Mesendoderm (in vitro differentiated cells): ENCODE results near the gene TRIP13.
"Not testable (repeated sequence)": the region's sequence is repeated elsewhere in the genome, so short reads cannot be mapped to it uniquely, and the experiment has no call there.

Experiments used
- DNase-seq: peaks from one replicate; pipeline ENCODE4 v3.0.0; 2013
- H2AK5ac ChIP-seq: 2 replicates; pipeline ENCODE4 v1.6.1; 2013; ENCODE audit warnings: low read length, inconsistent platforms
- H2BK120ac ChIP-seq: 2 replicates; pipeline ENCODE4 v1.6.1; 2013; ENCODE audit warnings: low read depth, mild to moderate bottlenecking, low read length, moderate library complexity, mixed read lengths
- H2BK15ac ChIP-seq: replicated peaks from 2 replicates; pipeline ENCODE4 v1.6.1; 2013; ENCODE audit warnings: low read depth, mild to moderate bottlenecking, moderate library complexity
- H2BK5ac ChIP-seq: 2 replicates; pipeline ENCODE4 v1.6.1; 2013; ENCODE audit warnings: low read length, inconsistent platforms
- H3K18ac ChIP-seq: 2 replicates; pipeline ENCODE4 v1.6.1; 2013; ENCODE audit warnings: mild to moderate bottlenecking, low read length, mixed read lengths
- H3K23ac ChIP-seq: one replicate; pipeline ENCODE4 v1.6.1; 2013; ENCODE audit warnings: low read length
- H3K27ac ChIP-seq: 2 replicates; pipeline ENCODE4 v1.5.1; 2013; ENCODE audit warnings: low read depth, mild to moderate bottlenecking, inconsistent platforms, low read length, moderate library complexity
- H3K27me3 ChIP-seq: 2 replicates; pipeline ENCODE4 v1.6.1; 2013; ENCODE audit warnings: low read length, control low read depth, mild to moderate bottlenecking, inconsistent platforms; ENCODE audit not compliant: insufficient read depth, poor library complexity
- H3K36me3 ChIP-seq: 2 replicates; pipeline ENCODE4 v1.6.1; 2013; ENCODE audit warnings: low read length, inconsistent platforms; ENCODE audit not compliant: control insufficient read depth, insufficient read depth
- H3K4ac ChIP-seq: one replicate; pipeline ENCODE4 v1.6.1; 2013; ENCODE audit warnings: low read depth, mild to moderate bottlenecking, low read length, moderate library complexity
- H3K4me1 ChIP-seq: 2 replicates; pipeline ENCODE4 v1.6.1; 2013; ENCODE audit warnings: low read depth, low read length, inconsistent platforms; ENCODE audit not compliant: control insufficient read depth
- H3K4me2 ChIP-seq: 2 replicates; pipeline ENCODE4 v1.6.1; 2013; ENCODE audit warnings: low read length
- H3K4me3 ChIP-seq: 2 replicates; pipeline ENCODE4 v1.5.1; 2013; ENCODE audit warnings: mild to moderate bottlenecking, low read length
- H3K56ac ChIP-seq: one replicate; pipeline ENCODE4 v1.6.1; 2013; ENCODE audit warnings: low read length
- H3K79me1 ChIP-seq: 2 replicates; pipeline ENCODE4 v1.6.1; 2013; ENCODE audit warnings: low read length, inconsistent platforms
- H3K79me2 ChIP-seq: 2 replicates; pipeline ENCODE4 v1.6.1; 2013; ENCODE audit warnings: mild to moderate bottlenecking, low read length; ENCODE audit not compliant: control insufficient read depth, insufficient read depth
- H3K9ac ChIP-seq: 2 replicates; pipeline ENCODE4 v1.6.1; 2013; ENCODE audit warnings: low read length, inconsistent platforms
- H4K5ac ChIP-seq: one replicate; pipeline ENCODE4 v1.6.1; 2013; ENCODE audit warnings: low read length
- H4K8ac ChIP-seq: one replicate; pipeline ENCODE4 v1.6.1; 2013; ENCODE audit warnings: low read depth, mild to moderate bottlenecking, control low read depth, low read length, moderate library complexity
- WGBS: extraction: QIAGEN DNeasy Blood & Tissue Kit; methylation state at CpG from one replicate; pipeline ENCODE4 v1.1.7; 2013; ENCODE audit warnings: low lambda C conversion rate, missing lambda C conversion rate; ENCODE audit not compliant: insufficient coverage; ENCODE audit errors: extremely low coverage; 5-methylcytosine and 5-hydroxymethylcytosine counted together

Gene TRIP13

DNA sequence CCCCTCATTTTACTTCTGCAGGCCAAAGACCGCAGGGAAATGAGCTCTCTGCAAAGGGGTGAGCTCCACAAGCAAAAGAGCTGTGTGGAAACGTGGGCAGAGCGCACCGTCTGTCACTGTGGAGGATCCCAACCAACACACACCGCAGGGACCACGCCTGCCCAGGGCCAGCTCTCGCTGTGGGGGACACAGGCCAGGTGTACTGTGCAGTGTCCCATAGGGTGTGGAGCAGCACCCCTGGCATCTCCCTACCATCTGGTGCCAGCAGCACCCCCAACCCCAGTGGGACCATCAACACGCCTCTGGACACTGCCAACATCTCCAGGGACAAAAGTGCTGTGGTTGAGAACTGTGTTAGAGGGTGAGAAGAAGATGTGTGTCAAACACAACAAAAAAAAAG is 14.0 kb upstream of the TRIP13 start:
- H3K56ac ChIP-seq, H3K4me2 ChIP-seq, H4K5ac ChIP-seq, H2BK120ac ChIP-seq, H2BK15ac ChIP-seq, H3K4me1 ChIP-seq, H3K18ac ChIP-seq, H3K27me3 ChIP-seq, H2BK5ac ChIP-seq, H3K9ac ChIP-seq, H3K27ac ChIP-seq, H4K8ac ChIP-seq, H3K23ac ChIP-seq, H3K4me3 ChIP-seq, H2AK5ac ChIP-seq, DNase-seq, H3K4ac ChIP-seq: not testable (repeated sequence)
- peaks cover 32% of the 10 kb centered on the region for H3K36me3 ChIP-seq
- peaks cover 22% of the 10 kb centered on the region for H3K79me2 ChIP-seq
- no CpG with 5 or more reads among the region's 8 CpGs for WGBS
- H3K79me1 ChIP-seq, result peaks cover 32% of the 10 kb centered on the region

- H3K4me3 ChIP-seq, result no peak overlapping the region
- peaks cover 34% of the 10 kb centered on the region for H3K79me1 ChIP-seq
- no peak overlapping the region for H3K23ac ChIP-seq
- H3K27me3 ChIP-seq, result no peaks in the 10 kb centered on the region
- WGBS, result no CpG with 5 or more reads among the region's 35 CpGs
- H2BK120ac ChIP-seq, result no peak overlapping the region
- H2BK15ac ChIP-seq, result no peak overlapping the region
- H3K18ac ChIP-seq, result no peak overlapping the region
- no peak overlapping the region for H2BK5ac ChIP-seq
- H4K5ac ChIP-seq, result no peak overlapping the region
- H3K79me2 ChIP-seq, result peaks cover 41% of the 10 kb centered on the region
- no peak overlapping the region for H4K8ac ChIP-seq
- H3K27ac ChIP-seq, result no peak overlapping the region
- H3K4me1 ChIP-seq, result no peaks in the 10 kb centered on the region
- no peak overlapping the region for H3K4ac ChIP-seq
- no peak overlapping the region for H3K9ac ChIP-seq
- no peak overlapping the region for H3K56ac ChIP-seq
- no peak overlapping the region for H2AK5ac ChIP-seq
- H3K4me2 ChIP-seq, result no peak overlapping the region
- no peak for DNase-seq
- peaks cover 39% of the 10 kb centered on the region for H3K36me3 ChIP-seq
Measured at GRCh38 chr5:880816-881550, 11.7 kb upstream of the TRIP13 start.

DNA sequence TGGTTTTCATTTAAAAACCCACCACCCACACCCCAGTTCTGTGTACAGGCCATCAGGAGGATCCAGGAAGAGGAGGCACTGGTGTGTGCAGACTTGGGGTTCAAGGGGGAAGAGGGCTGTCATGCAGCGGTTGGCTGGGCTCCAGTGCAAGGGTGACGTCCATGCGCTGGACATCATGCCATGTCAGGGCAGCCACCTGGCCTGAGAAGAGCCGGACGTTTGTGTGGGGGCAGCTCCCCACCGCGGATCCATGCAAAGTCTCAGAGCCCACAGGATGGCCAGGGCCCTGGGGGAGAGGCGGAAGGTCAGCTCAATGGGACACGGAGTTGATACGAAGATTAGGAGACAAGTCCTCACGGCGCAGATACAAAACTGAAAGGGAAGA is 11.1 kb upstream of the TRIP13 start:
- H3K79me2 ChIP-seq, result peaks cover 44% of the 10 kb centered on the region
- no peak overlapping the region for H2BK5ac ChIP-seq
- no peak overlapping the region for H4K5ac ChIP-seq
- no peak overlapping the region for H3K18ac ChIP-seq
- H3K36me3 ChIP-seq, result peaks cover 41% of the 10 kb centered on the region
- no peak overlapping the region for H3K56ac ChIP-seq
- peaks cover 34% of the 10 kb centered on the region for H3K79me1 ChIP-seq
- H3K27me3 ChIP-seq, result no peaks in the 10 kb centered on the region
- H2AK5ac ChIP-seq, result no peak overlapping the region
- no peak overlapping the region for H3K27ac ChIP-seq
- H3K4ac ChIP-seq, result no peak overlapping the region
- no CpG with 5 or more reads among the region's 12 CpGs for WGBS
- no peak overlapping the region for H2BK15ac ChIP-seq
- no peaks in the 10 kb centered on the region for H3K4me1 ChIP-seq
- H3K23ac ChIP-seq, result no peak overlapping the region
- no peak overlapping the region for H2BK120ac ChIP-seq
- no peak overlapping the region for H3K4me3 ChIP-seq
- H3K4me2 ChIP-seq, result no peak overlapping the region
- DNase-seq, result no peak
- H3K9ac ChIP-seq, result no peak overlapping the region
- H4K8ac ChIP-seq, result no peak overlapping the region

GRCh38 chr5:882253-883183 is 10.2 kb upstream of the TRIP13 start:
- no CpG with 5 or more reads among the region's 33 CpGs for WGBS
- H3K9ac ChIP-seq, result no peak overlapping the region
- no peak overlapping the region for H2BK15ac ChIP-seq
- no peak overlapping the region for H4K5ac ChIP-seq
- peaks cover 36% of the 10 kb centered on the region for H3K79me1 ChIP-seq
- H2BK5ac ChIP-seq, result no peak overlapping the region
- peaks cover 49% of the 10 kb centered on the region for H3K79me2 ChIP-seq
- no peak overlapping the region for H3K4me2 ChIP-seq
- H3K27ac ChIP-seq, result no peak overlapping the region
- no peaks in the 10 kb centered on the region for H3K27me3 ChIP-seq
- H3K18ac ChIP-seq, result no peak overlapping the region
- H4K8ac ChIP-seq, result no peak overlapping the region
- H3K36me3 ChIP-seq, result peaks cover 46% of the 10 kb centered on the region
- no peak overlapping the region for H3K4me3 ChIP-seq
- H3K4ac ChIP-seq, result no peak overlapping the region
- no peak overlapping the region for H3K23ac ChIP-seq
- H2BK120ac ChIP-seq, result no peak overlapping the region
- H3K56ac ChIP-seq, result no peak overlapping the region
- H2AK5ac ChIP-seq, result no peak overlapping the region
- H3K4me1 ChIP-seq, result no peaks in the 10 kb centered on the region
- DNase-seq, result no peak

GRCh38 chr5:883475-884181 is 9.1 kb upstream of the TRIP13 start:
- Histone ChIP-seq H3K36me3 (peaks cover 43% of the 10 kb centered on the region), H2BK15ac (no peak overlapping the region), H3K4me1 (no peaks in the 10 kb centered on the region), H3K18ac (no peak overlapping the region), H3K9ac (no peak overlapping the region), H3K56ac (no peak overlapping the region), H4K5ac (no peak overlapping the region), H3K4me3 (no peak overlapping the region), H3K79me2 (peaks cover 54% of the 10 kb centered on the region), H3K79me1 (peaks cover 36% of the 10 kb centered on the region), H3K27me3 (no peaks in the 10 kb centered on the region), H3K4ac (no peak overlapping the region), H2BK120ac (no peak overlapping the region), H3K4me2 (no peak overlapping the region), H2BK5ac (no peak overlapping the region), H3K27ac (no peak overlapping the region), H3K23ac (no peak overlapping the region), H2AK5ac (no peak overlapping the region), H4K8ac (no peak overlapping the region)
- no CpG with 5 or more reads among the region's 29 CpGs for WGBS
- DNase-seq, result no peak
